T-helper 17 cell (primary cell): ENCODE measurements around the gene GPR146. TPM values are rescaled to one million over a fixed set of nuclear protein-coding genes. Genes with fewer than 3 reads are reported as not detected.
A peak's percentile ranks its signal among the peaks of the same experiment; 100 is the strongest.

ENCODE experiments used
- ATAC-seq: fragments of 150-1000 bp; cut with Tn5 transposase; 2 replicates; pipeline ENCODE4 v1.10.0; 2021; ENCODE audit warnings: mild to moderate bottlenecking, moderate library complexity
- DNase-seq, 3 donors: peaks; one replicate each; pipeline versions ENCODE4 v3.0.0 to v3.0.0-alpha.2; 2020 to 2021
- H3K9me3 ChIP-seq: one replicate; pipeline ENCODE4 v1.7.0; 2013; ENCODE audit warnings: low read length, mild to moderate bottlenecking; ENCODE audit not compliant: control insufficient read depth, poor library complexity, severe bottlenecking
- H3K27ac Mint-ChIP-seq: one replicate; pipeline ENCODE4 v1.8.0; 2022; ENCODE audit warnings: mild to moderate bottlenecking, moderate library complexity, mixed read lengths
- H3K27me3 Mint-ChIP-seq: one replicate; pipeline ENCODE4 v1.8.0; 2022; ENCODE audit warnings: mixed read lengths
- H3K36me3 Mint-ChIP-seq: one replicate; pipeline ENCODE4 v1.8.0; 2022; ENCODE audit warnings: low read depth, mixed read lengths
- H3K4me1 Mint-ChIP-seq: one replicate; pipeline ENCODE4 v1.8.0; 2022; ENCODE audit warnings: mild to moderate bottlenecking, mixed read lengths
- H3K4me3 Mint-ChIP-seq: one replicate; pipeline ENCODE4 v1.8.0; 2022; ENCODE audit warnings: mild to moderate bottlenecking, moderate library complexity, mixed read lengths
- total RNA-seq, 4 donors: library from RNA in 2 of 4; stranded (reverse) in 2 of 4; gene quantifications; one replicate each; pipeline ENCODE4 v1.2.3 and lab custom pipeline; 2022 to 2026

Gene GPR146
- total RNA-seq, 2 donors from 2014 or later: 17.9 to 22.2 TPM

DNA sequence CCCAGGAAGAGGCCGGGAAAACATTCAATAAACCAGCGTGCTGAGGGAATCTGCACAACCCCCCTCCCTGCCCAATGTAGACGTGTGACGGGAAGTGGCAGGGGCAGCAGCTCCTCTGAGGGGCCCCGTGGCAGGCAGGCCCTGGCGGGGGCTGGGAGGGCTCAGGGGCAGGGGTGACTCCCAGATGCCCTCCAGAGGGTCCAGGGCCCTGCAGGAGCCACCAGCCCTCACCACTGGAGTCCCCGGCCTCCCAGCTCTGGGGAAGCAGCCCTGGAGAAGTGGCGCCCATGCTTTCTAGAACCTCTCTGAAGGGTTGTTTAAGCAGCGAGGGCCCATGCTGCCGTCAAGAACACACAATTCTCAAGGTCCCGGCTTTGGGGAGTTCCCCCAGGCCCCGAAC is 35.2 kb downstream of the GPR146 start:
- Mint-ChIP-seq H3K4me3 (no peak overlapping the region), H3K36me3 (no peaks in the 10 kb centered on the region), H3K4me1 (peaks cover 2% of the 10 kb centered on the region), H3K27me3 (no peaks in the 10 kb centered on the region), H3K27ac (no peak overlapping the region)
- DNase-seq: no peak
- no peaks in the 10 kb centered on the region for H3K9me3 ChIP-seq
- ATAC-seq: no peak

DNA sequence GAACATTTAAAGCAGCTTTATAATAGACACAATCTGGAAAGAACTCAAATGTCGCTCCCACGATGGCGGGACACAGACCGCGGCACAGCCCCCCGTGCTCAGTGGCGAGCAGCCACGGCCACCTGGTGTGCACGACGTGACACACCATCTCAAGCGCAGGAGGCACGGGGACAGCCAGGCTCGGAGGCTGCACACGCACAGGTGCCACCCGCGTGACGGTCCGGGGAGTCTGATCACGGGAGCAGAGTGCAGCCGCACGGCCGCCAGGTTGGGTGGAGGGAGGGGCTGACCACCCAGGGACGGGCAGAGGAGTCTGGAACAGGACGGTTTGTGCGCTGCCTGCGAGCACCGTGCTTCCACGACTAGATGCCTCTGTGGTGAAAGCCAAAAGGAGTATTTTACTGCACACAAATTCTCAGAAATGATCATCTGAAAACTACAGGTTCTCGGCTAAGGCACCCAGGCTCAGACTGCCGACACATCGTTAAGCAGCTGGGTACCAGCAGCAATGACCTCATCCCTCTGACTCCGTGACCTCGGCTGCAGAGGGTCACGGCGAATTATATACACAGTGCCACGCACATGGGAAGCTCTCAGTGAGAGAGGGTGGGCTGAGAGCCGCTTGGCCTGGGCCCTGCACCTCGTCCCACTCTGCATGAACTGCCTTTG is 36.0 kb downstream of the GPR146 start:
- DNase-seq (no peak), ATAC-seq (no peak)
- H3K27ac Mint-ChIP-seq: no peak overlapping the region
- H3K4me3 Mint-ChIP-seq: no peak overlapping the region
- H3K4me1 Mint-ChIP-seq: peaks cover 2% of the 10 kb centered on the region
- H3K27me3 Mint-ChIP-seq: no peaks in the 10 kb centered on the region
- H3K36me3 Mint-ChIP-seq: no peaks in the 10 kb centered on the region
- H3K9me3 ChIP-seq: no peaks in the 10 kb centered on the region

DNA sequence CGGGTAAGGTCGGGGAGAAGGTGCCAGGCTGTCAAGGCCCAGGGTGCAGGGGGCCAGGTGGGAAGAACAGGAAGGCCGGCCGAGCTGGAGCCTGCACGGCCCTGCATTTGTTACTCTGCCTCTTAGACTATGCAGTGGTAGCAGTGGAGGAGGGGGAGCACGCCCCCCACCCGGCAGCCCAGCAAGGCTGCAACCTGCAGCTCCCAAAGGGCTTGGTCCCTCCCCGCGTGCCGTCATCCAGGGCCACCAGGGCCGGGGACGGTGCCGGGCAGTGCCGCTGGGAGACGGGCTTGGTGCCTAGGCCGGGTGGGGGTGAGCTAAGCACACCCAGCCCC is 36.5 kb downstream of the GPR146 start:
- H3K36me3 Mint-ChIP-seq: no peaks in the 10 kb centered on the region
- H3K4me1 Mint-ChIP-seq: peaks cover 2% of the 10 kb centered on the region
- no peak for DNase-seq
- H3K27ac Mint-ChIP-seq: no peak overlapping the region
- H3K9me3 ChIP-seq: no peaks in the 10 kb centered on the region
- H3K27me3 Mint-ChIP-seq: no peaks in the 10 kb centered on the region
- H3K4me3 Mint-ChIP-seq: no peak overlapping the region
- ATAC-seq: no peak

GRCh38 chr7:1081336-1081735 is 37.0 kb downstream of the GPR146 start:
- H3K4me1 Mint-ChIP-seq: peaks cover 2% of the 10 kb centered on the region
- H3K4me3 Mint-ChIP-seq: no peak overlapping the region
- no peak overlapping the region for H3K27ac Mint-ChIP-seq
- no peaks in the 10 kb centered on the region for H3K27me3 Mint-ChIP-seq
- no peak for DNase-seq
- H3K9me3 ChIP-seq: no peaks in the 10 kb centered on the region
- no peaks in the 10 kb centered on the region for H3K36me3 Mint-ChIP-seq
- ATAC-seq: no peak

DNA sequence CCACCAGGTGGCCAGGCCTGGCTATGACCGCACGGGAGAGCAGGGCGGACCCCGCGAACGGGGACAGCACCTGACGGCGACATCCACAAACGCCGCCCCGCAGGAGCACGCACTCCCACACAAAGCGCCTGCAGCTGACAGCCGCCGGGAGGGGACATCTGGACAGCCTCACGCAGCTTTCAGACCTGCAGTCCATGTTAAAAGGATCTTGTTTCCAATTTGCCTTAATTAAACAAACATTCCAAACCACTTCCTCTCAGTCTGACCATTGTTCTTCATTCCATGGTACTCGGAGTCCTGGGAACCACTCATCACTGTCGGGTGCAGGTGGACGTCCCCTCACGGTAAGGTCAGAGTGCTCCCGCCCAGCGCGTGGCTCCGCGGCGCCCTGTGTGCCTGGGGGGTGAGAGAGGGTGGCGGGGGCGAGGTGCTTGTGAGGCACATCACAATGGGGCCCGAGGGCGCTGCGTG is 37.6 kb downstream of the GPR146 start:
- no peaks in the 10 kb centered on the region for H3K9me3 ChIP-seq
- ATAC-seq (no peak), DNase-seq (no peak)
- Mint-ChIP-seq H3K27ac (no peak overlapping the region), H3K27me3 (no peaks in the 10 kb centered on the region), H3K36me3 (no peaks in the 10 kb centered on the region), H3K4me3 (no peak overlapping the region), H3K4me1 (peaks cover 7% of the 10 kb centered on the region)

GRCh38 chr7:1083729-1084657 is 39.6 kb downstream of the GPR146 start:
- Mint-ChIP-seq H3K4me1 (peaks cover 12% of the 10 kb centered on the region), H3K4me3 (no peak overlapping the region), H3K27ac (no peak overlapping the region), H3K27me3 (no peaks in the 10 kb centered on the region), H3K36me3 (no peaks in the 10 kb centered on the region)
- H3K9me3 ChIP-seq: no peaks in the 10 kb centered on the region
- no peak for DNase-seq
- no peak for ATAC-seq

DNA sequence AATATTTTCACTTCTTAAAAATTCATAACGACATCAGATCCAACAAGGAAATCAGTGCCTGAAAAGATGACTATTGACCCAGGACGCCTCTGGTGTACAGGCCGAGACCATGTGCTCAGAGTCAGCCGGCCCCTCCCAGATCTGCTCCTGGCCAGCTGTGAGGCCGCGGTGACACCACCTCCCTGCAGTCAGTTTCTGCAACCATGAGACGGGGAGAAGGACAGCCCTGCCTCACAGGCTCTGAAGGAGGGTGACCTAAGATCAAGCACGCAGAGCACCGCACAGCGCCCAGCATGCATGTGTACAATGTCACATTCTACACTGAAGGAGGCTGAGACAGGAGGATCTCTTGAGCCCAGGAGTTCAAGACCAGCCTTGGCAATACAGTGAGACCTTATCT is 40.9 kb downstream of the GPR146 start:
- Mint-ChIP-seq H3K27ac (no peak overlapping the region), H3K27me3 (no peaks in the 10 kb centered on the region), H3K4me1 (peaks cover 12% of the 10 kb centered on the region), H3K4me3 (no peak overlapping the region), H3K36me3 (no peaks in the 10 kb centered on the region)
- DNase-seq: no peak
- no peak for ATAC-seq
- no peaks in the 10 kb centered on the region for H3K9me3 ChIP-seq

DNA sequence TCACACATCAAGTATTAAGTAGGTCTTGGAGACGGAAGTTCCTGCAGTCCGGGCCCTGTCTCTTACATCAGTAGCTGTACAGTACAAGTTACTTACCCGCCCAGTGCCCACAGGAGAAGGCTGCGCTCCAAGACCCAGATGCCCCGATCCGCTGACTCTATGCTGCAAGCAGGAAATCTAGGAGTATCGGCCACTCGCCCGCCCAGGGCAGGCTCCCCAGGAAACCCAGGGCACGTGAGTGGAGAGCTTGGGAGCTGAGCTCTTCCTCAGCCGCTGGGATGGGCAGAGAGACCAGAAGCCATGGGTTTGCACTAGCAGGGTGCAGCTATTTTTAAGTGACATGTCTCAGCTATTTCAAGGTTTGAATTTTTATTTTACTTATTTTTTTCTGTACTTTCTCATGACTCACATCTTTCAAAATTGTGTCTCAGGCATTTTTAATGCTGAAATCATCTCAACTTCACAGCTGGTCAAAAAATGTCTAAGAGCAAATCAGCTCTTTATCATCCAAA is 41.6 kb downstream of the GPR146 start:
- Mint-ChIP-seq H3K27me3 (no peaks in the 10 kb centered on the region), H3K4me3 (no peak overlapping the region), H3K27ac (no peak overlapping the region), H3K4me1 (peaks cover 12% of the 10 kb centered on the region), H3K36me3 (no peaks in the 10 kb centered on the region)
- DNase-seq (no peak), ATAC-seq (no peak)
- H3K9me3 ChIP-seq: no peaks in the 10 kb centered on the region

- Mint-ChIP-seq H3K27me3 (no peaks in the 10 kb centered on the region), H3K27ac (no peak overlapping the region)
- ATAC-seq: peak; percentile 84
Observed at GRCh38 chr7:1086588-1087464, 42.5 kb downstream of the GPR146 start.

DNA sequence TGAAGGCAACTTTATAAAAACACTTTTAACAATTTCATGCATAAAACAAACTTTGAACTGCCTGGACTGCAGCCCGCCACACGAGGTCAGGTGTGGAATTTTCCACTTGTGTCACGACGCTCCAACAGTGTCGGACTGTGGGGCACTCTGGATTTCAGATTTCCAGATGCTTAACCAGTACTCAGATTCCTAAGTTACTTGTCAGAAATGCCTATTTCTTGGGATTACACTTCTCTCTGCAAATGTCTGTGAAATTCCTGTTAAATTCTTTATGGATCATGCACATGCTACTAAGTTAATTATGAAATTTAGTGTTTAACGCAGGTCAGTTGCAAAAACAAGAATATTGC is 43.1 kb downstream of the GPR146 start:
- no peak for ATAC-seq
- no peak for DNase-seq
- Mint-ChIP-seq H3K4me3 (no peak overlapping the region), H3K27me3 (no peaks in the 10 kb centered on the region), H3K4me1 (peaks cover 12% of the 10 kb centered on the region), H3K36me3 (peaks cover 2% of the 10 kb centered on the region), H3K27ac (no peak overlapping the region)
- H3K9me3 ChIP-seq: no peaks in the 10 kb centered on the region

More at GRCh38 chr7:1086588-1087464, 42.5 kb downstream of the GPR146 start:
- no peaks in the 10 kb centered on the region for H3K9me3 ChIP-seq
- peak; percentile 51 to 73 (median 65) for DNase-seq
- Mint-ChIP-seq H3K4me3 (peak overlapping the region; percentile 73), H3K4me1 (peaks cover 12% of the 10 kb centered on the region), H3K36me3 (peaks cover under 1% of the 10 kb centered on the region)

GRCh38 chr7:1087952-1088920 is 43.9 kb downstream of the GPR146 start, which contains the start of gene GPER1:
Gene GPER1, plus strand, starts transcription at chr7:1088113. Its CDS starts 3,616 bp downstream, at chr7:1091729.
- H3K27me3 Mint-ChIP-seq: no peaks in the 10 kb centered on the region
- DNase-seq: no peak
- H3K36me3 Mint-ChIP-seq: peaks cover 4% of the 10 kb centered on the region
- no peak for ATAC-seq
- no peaks in the 10 kb centered on the region for H3K9me3 ChIP-seq
- peaks cover 14% of the 10 kb centered on the region for H3K4me1 Mint-ChIP-seq
- H3K27ac Mint-ChIP-seq: peak within 1 kb of the TSS; percentile 76
- peak within 1 kb of the TSS; percentile 73 for H3K4me3 Mint-ChIP-seq

DNA sequence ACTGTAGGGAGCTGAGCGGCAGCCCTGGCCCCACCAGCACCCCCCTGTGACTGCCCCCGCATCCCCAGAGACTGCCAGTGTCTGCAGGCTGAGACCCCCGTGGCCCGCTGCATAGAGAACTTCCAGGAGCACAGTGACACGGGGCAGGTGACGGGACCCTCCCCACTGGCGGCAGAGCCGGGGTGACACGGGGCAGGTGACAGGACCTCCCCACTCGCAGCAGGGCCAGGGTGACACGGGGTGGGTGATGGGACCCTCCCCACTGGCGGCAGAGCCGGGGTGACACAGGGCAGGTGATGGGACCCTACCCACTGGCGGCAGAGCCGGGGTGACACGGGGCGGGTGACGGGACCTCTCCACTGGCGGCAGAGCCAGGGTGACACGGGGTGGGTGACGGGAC is 45.9 kb downstream of the GPR146 start:
- H3K27ac Mint-ChIP-seq: no peak overlapping the region
- no peak overlapping the region for H3K4me3 Mint-ChIP-seq
- peaks cover 4% of the 10 kb centered on the region for H3K36me3 Mint-ChIP-seq
- DNase-seq (no peak), ATAC-seq (no peak)
- H3K9me3 ChIP-seq: no peaks in the 10 kb centered on the region
- H3K4me1 Mint-ChIP-seq: peaks cover 14% of the 10 kb centered on the region
- H3K27me3 Mint-ChIP-seq: no peaks in the 10 kb centered on the region
